Left lung (tissue), 10 donors: ENCODE results near the gene PRM3. TPM values are rescaled to one million over a fixed set of nuclear protein-coding genes. Genes with fewer than 3 reads are reported as not detected.

ENCODE experiments used
- ATAC-seq: fragments of 200-7000 bp; cut with Tn5 transposase; one replicate; pipeline ENCODE4 v1.9.1; 2020; ENCODE audit warnings: moderate library complexity
- DNase-seq, 4 donors: peaks; one replicate each; pipeline ENCODE4 v3.0.0-alpha.2; 2013 to 2020
- H3K27ac ChIP-seq, 2 donors: fragments of 200-600 bp; sonication (generic) in 1 of 2; one replicate each; pipeline versions ENCODE4 v1.5.0 to v1.8.0; 2020 to 2021
- H3K27me3 ChIP-seq, 2 donors: fragments of 200-600 bp; sonication (generic) in 1 of 2; one replicate each; pipeline versions ENCODE4 v1.5.0 to v1.8.0; 2020 to 2021
- H3K36me3 ChIP-seq, 2 donors: fragments of 200-600 bp; sonication (generic) in 1 of 2; one replicate each; pipeline versions ENCODE4 v1.5.0 to v1.8.0; 2020 to 2021
- H3K4me1 ChIP-seq, 2 donors: fragments of 200-600 bp; one replicate each; pipeline ENCODE4 v1.8.0; 2021
- H3K4me3 ChIP-seq, 2 donors: fragments of 200-600 bp; sonication (generic) in 1 of 2; one replicate each; pipeline versions ENCODE4 v1.5.0 to v1.8.0; 2020 to 2021; ENCODE audit warnings: mild to moderate bottlenecking in 1 of 2
- H3K9me3 ChIP-seq, 2 donors: fragments of 200-600 bp; sonication (generic) in 1 of 2; one replicate each; pipeline versions ENCODE4 v1.5.0 to v1.8.0; 2020 to 2021
- intact Hi-C, 2 donors: fragments of 100-400 bp; cut with DNase I; formaldehyde crosslinking; loops; one replicate each; pipeline versions ENCODE4 v1.11.2 to v1.14.2; 2022
- microRNA-seq, 2 donors: library from miRNA; unstranded; fragments of <30 nt; microRNA quantifications; one replicate each; pipeline ENCODE4, GENCODE V29; 2019
- polyA plus RNA-seq, 6 donors: library from polyadenylated mRNA; unstranded; fragments of 120-200 nt; gene quantifications; one replicate each; pipeline ENCODE4 v1.2.1, GENCODE V29; 2013; ENCODE audit not compliant: insufficient read length in 6 of 6
- total RNA-seq, 2 donors: library from RNA; stranded (reverse); fragmentation: NEBNext Ultra II Directional; extraction: Animal tissue kit (Norgen Biotek cat#: 25700); gene quantifications; one replicate each; pipeline ENCODE4 v1.2.1, GENCODE V29; 2021
- TF ChIP-seq, protein P1 (sequence below), 2 donors: fragments of 200-600 bp; sonication (generic) in 1 of 2; IDR thresholded peaks; one replicate each; pipeline versions ENCODE4 v1.5.0 to v1.8.0; 2021; ENCODE audit warnings: antibody characterized with exemption in 2 of 2
- donor health status: DM: no; HTN: yes; CAD: no.
- donor health status: DM: no; HTN: no; CAD: no.

Gene PRM3
- total and polyA plus RNA-seq, 8 donors, result not detected

DNA sequence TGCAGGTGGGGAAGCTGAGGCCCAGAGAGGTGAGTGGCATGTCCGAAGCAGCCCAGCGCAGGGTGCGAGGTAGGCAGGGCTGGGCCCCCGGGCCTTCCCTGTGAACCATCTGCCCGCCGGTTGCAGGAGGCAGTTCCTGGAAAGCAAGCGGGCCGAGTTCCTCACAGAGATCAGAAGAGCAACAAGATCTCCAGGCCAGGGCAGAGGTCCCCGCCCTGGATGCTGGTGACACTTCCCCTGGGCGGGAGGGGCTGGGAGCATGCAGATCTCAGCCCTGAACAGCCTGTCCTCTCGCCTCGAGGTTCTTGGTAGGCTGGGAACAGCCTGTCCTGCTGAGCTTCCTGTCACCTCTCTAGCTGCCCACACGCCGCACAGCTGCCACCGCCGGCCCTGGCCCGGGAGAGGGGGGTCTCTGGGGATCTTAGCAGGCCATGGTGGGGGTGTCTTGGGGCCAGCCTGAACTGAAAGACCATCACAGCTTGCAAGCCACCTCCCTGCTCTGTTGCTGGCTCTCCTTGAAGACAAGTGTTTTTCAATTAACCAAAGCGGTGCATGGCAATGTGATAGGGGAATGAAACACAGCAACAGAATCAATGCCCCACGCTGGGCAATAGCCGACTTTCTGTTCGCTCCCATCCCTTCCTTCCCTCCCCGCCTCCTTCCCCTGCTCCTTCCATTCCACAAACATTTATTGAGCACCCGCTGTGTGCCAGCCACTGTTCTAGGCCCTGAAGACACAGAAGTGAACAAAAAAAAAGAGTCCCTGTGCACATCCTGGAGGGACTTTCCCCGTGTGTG is 49.1 kb downstream of the PRM3 start:
- TF ChIP-seq, protein P1, sequence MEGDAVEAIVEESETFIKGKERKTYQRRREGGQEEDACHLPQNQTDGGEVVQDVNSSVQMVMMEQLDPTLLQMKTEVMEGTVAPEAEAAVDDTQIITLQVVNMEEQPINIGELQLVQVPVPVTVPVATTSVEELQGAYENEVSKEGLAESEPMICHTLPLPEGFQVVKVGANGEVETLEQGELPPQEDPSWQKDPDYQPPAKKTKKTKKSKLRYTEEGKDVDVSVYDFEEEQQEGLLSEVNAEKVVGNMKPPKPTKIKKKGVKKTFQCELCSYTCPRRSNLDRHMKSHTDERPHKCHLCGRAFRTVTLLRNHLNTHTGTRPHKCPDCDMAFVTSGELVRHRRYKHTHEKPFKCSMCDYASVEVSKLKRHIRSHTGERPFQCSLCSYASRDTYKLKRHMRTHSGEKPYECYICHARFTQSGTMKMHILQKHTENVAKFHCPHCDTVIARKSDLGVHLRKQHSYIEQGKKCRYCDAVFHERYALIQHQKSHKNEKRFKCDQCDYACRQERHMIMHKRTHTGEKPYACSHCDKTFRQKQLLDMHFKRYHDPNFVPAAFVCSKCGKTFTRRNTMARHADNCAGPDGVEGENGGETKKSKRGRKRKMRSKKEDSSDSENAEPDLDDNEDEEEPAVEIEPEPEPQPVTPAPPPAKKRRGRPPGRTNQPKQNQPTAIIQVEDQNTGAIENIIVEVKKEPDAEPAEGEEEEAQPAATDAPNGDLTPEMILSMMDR (IDR thresholded peaks at IDR 0.05), result no peak
- peaks cover 5 to 38% of the 10 kb centered on the region in 2 donors for H3K4me1 ChIP-seq
- H3K27me3 ChIP-seq, result no peaks in the 10 kb centered on the region
- H3K36me3 ChIP-seq, result no peaks in the 10 kb centered on the region
- intact Hi-C loops, result no loop called here
- H3K27ac ChIP-seq, result peak overlapping the region; percentile 67 to 81
- no peak overlapping the region for H3K4me3 ChIP-seq
- no peaks in the 10 kb centered on the region for H3K9me3 ChIP-seq
- peak in 2 of 4 donors; percentile 89 to 93 for DNase-seq
- ATAC-seq, result peak; percentile 90

Small RNAs within 50 kb of the gene (microRNA-seq; reads per million reads assigned to microRNA genes)
- 0 reads per million in 2 donors for gene MIR548H2

Other genes starting within 250 kb of the PRM3 start
- gene SOCS1, start 17.4 kb downstream of the PRM3 start, total RNA-seq, result 10 to 100 TPM; 11.8 to 21.4 TPM
- 10 to 100 TPM; 12.1 to 27.4 (median 22.7) TPM for gene SOCS1, start 17.4 kb downstream of the PRM3 start, polyA plus RNA-seq
- not detected for gene TNP2, start 4.3 kb downstream of the PRM3 start, total RNA-seq
- gene TNP2, start 4.3 kb downstream of the PRM3 start, polyA plus RNA-seq, result not detected
- not detected for gene PRM2, start 2.9 kb upstream of the PRM3 start, total RNA-seq
- not detected for gene PRM2, start 2.9 kb upstream of the PRM3 start, polyA plus RNA-seq
- not detected for gene PRM1, start 7.7 kb upstream of the PRM3 start, total RNA-seq
- under 1 TPM in 1 of 6 donors, not detected in 5; 0.44 TPM for gene PRM1, start 7.7 kb upstream of the PRM3 start, polyA plus RNA-seq
- gene RMI2, start 71.8 kb upstream of the PRM3 start, total RNA-seq, result 10 to 100 TPM in 1 of 2 donors, 1 to 10 TPM in 1; 9.6 to 14.1 TPM
- 10 to 100 TPM; 20.8 to 34.5 (median 29.9) TPM for gene RMI2, start 71.8 kb upstream of the PRM3 start, polyA plus RNA-seq